ENCODE measurements around the gene MAP4.

- no peak for TF ChIP-seq CTCF (conservative IDR thresholded peaks at IDR 0.05; ENCODE audit: low read length)
- TF ChIP-seq EZH2phosphoT487 (IDR thresholded peaks at IDR 0.05; ENCODE audit: borderline replicate concordance): no peak
Measured at GRCh38 chr3:47892286-47893040, 123.8 kb downstream of the MAP4 start.

Measured in Loucy (cell line).